Activated CD4-positive, alpha-beta T cell treated with anti-CD3 and anti-CD28 coated beads for 48 hours (primary cell): Measurements from ENCODE around the gene ITGAX.
A peak's percentile ranks its signal among the peaks of the same experiment; 100 is the strongest.
"Not testable (repeated sequence)": the region's sequence is repeated elsewhere in the genome, so short reads cannot be mapped to it uniquely, and the experiment has no call there.

ENCODE experiments used
- DNase-seq: peaks from one replicate; pipeline ENCODE4 v3.0.0-alpha.2; 2020

Gene ITGAX

GRCh38 chr16:31412750-31413149, 57.8 kb downstream of the ITGAX start:
- DNase-seq: no peak

- no peak for DNase-seq
Observed at GRCh38 chr16:31413381-31413780, 58.4 kb downstream of the ITGAX start.

GRCh38 chr16:31413943-31414342, 59.0 kb downstream of the ITGAX start:
- no peak for DNase-seq

GRCh38 chr16:31414706-31415105, 59.7 kb downstream of the ITGAX start:
- DNase-seq: no peak

GRCh38 chr16:31416371-31416770, 61.4 kb downstream of the ITGAX start:
- DNase-seq: no peak

- DNase-seq: not testable (repeated sequence)
Observed at GRCh38 chr16:31417036-31417435, 62.1 kb downstream of the ITGAX start.

- no peak for DNase-seq
Observed at GRCh38 chr16:31417916-31418315, 62.9 kb downstream of the ITGAX start.

- DNase-seq: no peak
Observed at GRCh38 chr16:31420037-31420436, 65.1 kb downstream of the ITGAX start.

- peak; percentile 77 for DNase-seq
Observed at GRCh38 chr16:31421587-31421986, 66.6 kb downstream of the ITGAX start.

GRCh38 chr16:31423241-31423640, 68.3 kb downstream of the ITGAX start:
- no peak for DNase-seq

GRCh38 chr16:31423801-31424200, 68.8 kb downstream of the ITGAX start:
- DNase-seq: no peak

GRCh38 chr16:31427441-31428278, 72.7 kb downstream of the ITGAX start:
- peak; percentile 73 for DNase-seq

- DNase-seq: no peak
Observed at GRCh38 chr16:31428279-31428597, 73.3 kb downstream of the ITGAX start, which contains the start of gene COX6A2. Gene COX6A2, minus strand, starts transcription at chr16:31428360. Its CDS starts 35 bp downstream, at chr16:31428325.

GRCh38 chr16:31428638-31429247, 73.8 kb downstream of the ITGAX start:
- no peak for DNase-seq

- DNase-seq: no peak
Observed at GRCh38 chr16:31429314-31429713, 74.3 kb downstream of the ITGAX start.

- DNase-seq: no peak
Observed at GRCh38 chr16:31429796-31430195, 74.8 kb downstream of the ITGAX start.

- DNase-seq: no peak
Observed at GRCh38 chr16:31430380-31431052, 75.5 kb downstream of the ITGAX start.
